Keratinocyte (primary cell): ENCODE data around the gene RPUSD4. TPM values are rescaled to one million over a fixed set of nuclear protein-coding genes. Genes with fewer than 3 reads are reported as not detected.

Source experiments
- DNase-seq: peaks from one replicate; pipeline ENCODE4 v3.0.0-alpha.2; 2011; ENCODE audit warnings: low read depth, missing footprints, low spot score
- FAIRE-seq: peaks from 2 replicates; lab custom pipeline; 2011; peaks lifted over from hg19 to GRCh38; lab: Jason Lieb, UNC
- H2AFZ ChIP-seq: 2 replicates; pipeline ENCODE4 v1.6.0; 2012; ENCODE audit warnings: low read length, control low read depth, inconsistent platforms; ENCODE audit not compliant: control insufficient read depth
- H3K27ac ChIP-seq: 2 replicates; pipeline ENCODE4 v1.5.1; 2011; ENCODE audit warnings: low read length; ENCODE audit not compliant: control insufficient read depth, insufficient read depth
- H3K27me3 ChIP-seq: 3 replicates; pipeline ENCODE4 v1.6.0; 2011; ENCODE audit warnings: low read length; ENCODE audit not compliant: control insufficient read depth, insufficient read depth; ENCODE audit errors: extremely low read depth
- H3K36me3 ChIP-seq, 2 experiments: 2 replicates in 1 of 2; 3 replicates in 1 of 2; pipeline ENCODE4 v1.5.1; 2011; ENCODE audit warnings: low read length in 2 of 2, mild to moderate bottlenecking in 1 of 2; ENCODE audit not compliant: control insufficient read depth in 2 of 2, insufficient read depth in 2 of 2; ENCODE audit errors: extremely low read depth in 1 of 2
- H3K4me1 ChIP-seq: 3 replicates; pipeline ENCODE4 v1.5.1; 2011; ENCODE audit warnings: low read length; ENCODE audit not compliant: control insufficient read depth, insufficient read depth; ENCODE audit errors: extremely low read depth
- H3K4me2 ChIP-seq: 3 replicates; pipeline ENCODE4 v1.6.0; 2011; ENCODE audit warnings: low read depth, low read length; ENCODE audit not compliant: control insufficient read depth, insufficient read depth; ENCODE audit errors: extremely low read depth
- H3K4me3 ChIP-seq, 3 experiments: fragments of 200-600 bp in 1 of 3; sonication (generic) in 1 of 3; 2 replicates in 2 of 3; 3 replicates in 1 of 3; pipeline ENCODE4 v1.5.1; 2011 to 2016; ENCODE audit warnings: low read length in 3 of 3, mild to moderate bottlenecking in 3 of 3, control low read depth in 2 of 3, inconsistent platforms in 1 of 3, low read depth in 1 of 3, mixed read lengths in 1 of 3, mixed run types in 1 of 3, moderate library complexity in 1 of 3; ENCODE audit not compliant: control insufficient read depth in 2 of 3, insufficient read depth in 2 of 3; ENCODE audit errors: extremely low read depth in 1 of 3
- H3K79me2 ChIP-seq: 2 replicates; pipeline ENCODE4 v1.6.0; 2012; ENCODE audit warnings: low read length; ENCODE audit not compliant: control insufficient read depth, insufficient read depth
- H3K9ac ChIP-seq: 3 replicates; pipeline ENCODE4 v1.6.0; 2011; ENCODE audit warnings: low read length; ENCODE audit not compliant: control insufficient read depth, insufficient read depth; ENCODE audit errors: extremely low read depth
- H3K9me1 ChIP-seq: 3 replicates; pipeline ENCODE4 v1.6.0; 2011; ENCODE audit warnings: low read length; ENCODE audit not compliant: control insufficient read depth, insufficient read depth; ENCODE audit errors: extremely low read depth
- H3K9me3 ChIP-seq: 2 replicates; pipeline ENCODE4 v1.5.1; 2012; ENCODE audit warnings: low read depth, low read length; ENCODE audit not compliant: control insufficient read depth
- H4K20me1 ChIP-seq: 3 replicates; pipeline ENCODE4 v1.6.0; 2011; ENCODE audit warnings: low read length; ENCODE audit not compliant: control insufficient read depth, insufficient read depth; ENCODE audit errors: extremely low read depth
- EZH2 ChIP-seq: IDR thresholded peaks from one replicate; pipeline ENCODE4 v1.6.1; 2012; ENCODE audit warnings: inconsistent platforms, mild to moderate bottlenecking, low read length, moderate library complexity
- dilution Hi-C: fragments of 300-500 bp; cut with MboI; formaldehyde crosslinking; loops from one replicate; pipeline ENCODE4 v1.7.0; 2020; ENCODE audit warnings: low sequenced_read_pairs; ENCODE audit not compliant: extremely low pct_ligation_motif_present
- polyA plus RNA-seq, 5 experiments: library from polyadenylated mRNA; depleted of rRNA in 3 of 5; stranded (reverse) in 3 of 5; stranded (forward) in 1 of 5; unstranded in 1 of 5; fragments of >200 nt; gene quantifications; 1 replicate in 1 of 5; 2 replicates in 3 of 5; 3 replicates in 1 of 5; pipeline versions ENCODE4 v1.2.1 to v1.2.3, GENCODE V29; 2011 to 2012; ENCODE audit warnings: missing spikeins in 2 of 5, low read depth in 1 of 5, low replicate concordance in 1 of 5
- TF ChIP-seq, protein P1 (sequence below), 3 experiments: IDR thresholded peaks in 1 of 3; conservative IDR thresholded peaks in 1 of 3; optimal IDR thresholded peaks in 1 of 3; 2 replicates in 2 of 3; 3 replicates in 1 of 3; pipeline versions ENCODE3 to v1.5.1; 2011; ENCODE audit warnings: low read length in 3 of 3, mild to moderate bottlenecking in 3 of 3, moderate library complexity in 2 of 3, control low read depth in 1 of 3, inconsistent platforms in 1 of 3; ENCODE audit not compliant: insufficient read depth in 2 of 3; ENCODE audit errors: extremely low read depth in 1 of 3

The RPUSD4 gene
- polyA plus RNA-seq, 1 donor (not counting 4 experiments of a cell fraction or from before 2014, with no cell fraction given): 23.8 TPM

DNA sequence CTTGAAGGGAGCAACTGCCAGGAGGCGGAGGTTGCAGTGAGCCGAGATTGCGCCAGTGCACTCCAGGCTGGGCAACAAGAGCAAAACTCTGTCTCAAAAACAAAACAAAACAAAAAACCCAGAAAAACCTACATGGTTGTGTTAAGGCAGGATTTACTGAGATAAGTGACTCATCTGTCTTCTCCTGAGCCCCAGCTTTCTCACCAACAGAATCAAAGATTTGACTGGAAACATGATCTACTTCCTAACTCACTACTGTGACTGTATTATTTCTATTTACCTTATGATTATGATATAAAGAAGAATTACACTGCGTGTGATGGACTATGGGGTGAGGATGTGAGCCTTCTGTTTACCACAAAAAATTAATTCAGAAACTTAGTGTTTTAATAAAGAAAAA lies 21.9 kb upstream of the RPUSD4 start:
- Histone ChIP-seq H3K9me1 (no peaks in the 10 kb centered on the region), H3K36me3 (peaks cover 0 to 5% of the 10 kb centered on the region in 2 experiments), H3K27ac (no peak overlapping the region), H3K4me3 (no peak overlapping the region), H3K27me3 (no peaks in the 10 kb centered on the region), H2AFZ (no peak overlapping the region), H4K20me1 (no peaks in the 10 kb centered on the region), H3K9me3 (no peaks in the 10 kb centered on the region), H3K79me2 (no peaks in the 10 kb centered on the region), H3K9ac (no peak overlapping the region), H3K4me2 (no peak overlapping the region), H3K4me1 (no peaks in the 10 kb centered on the region)
- dilution Hi-C loops: no loop called here
- DNase-seq: no peak
- TF ChIP-seq, protein P1, sequence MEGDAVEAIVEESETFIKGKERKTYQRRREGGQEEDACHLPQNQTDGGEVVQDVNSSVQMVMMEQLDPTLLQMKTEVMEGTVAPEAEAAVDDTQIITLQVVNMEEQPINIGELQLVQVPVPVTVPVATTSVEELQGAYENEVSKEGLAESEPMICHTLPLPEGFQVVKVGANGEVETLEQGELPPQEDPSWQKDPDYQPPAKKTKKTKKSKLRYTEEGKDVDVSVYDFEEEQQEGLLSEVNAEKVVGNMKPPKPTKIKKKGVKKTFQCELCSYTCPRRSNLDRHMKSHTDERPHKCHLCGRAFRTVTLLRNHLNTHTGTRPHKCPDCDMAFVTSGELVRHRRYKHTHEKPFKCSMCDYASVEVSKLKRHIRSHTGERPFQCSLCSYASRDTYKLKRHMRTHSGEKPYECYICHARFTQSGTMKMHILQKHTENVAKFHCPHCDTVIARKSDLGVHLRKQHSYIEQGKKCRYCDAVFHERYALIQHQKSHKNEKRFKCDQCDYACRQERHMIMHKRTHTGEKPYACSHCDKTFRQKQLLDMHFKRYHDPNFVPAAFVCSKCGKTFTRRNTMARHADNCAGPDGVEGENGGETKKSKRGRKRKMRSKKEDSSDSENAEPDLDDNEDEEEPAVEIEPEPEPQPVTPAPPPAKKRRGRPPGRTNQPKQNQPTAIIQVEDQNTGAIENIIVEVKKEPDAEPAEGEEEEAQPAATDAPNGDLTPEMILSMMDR (optimal IDR thresholded peaks at IDR 0.05 in 1 of 3, IDR thresholded peaks at IDR 0.05 in 1 of 3, conservative IDR thresholded peaks at IDR 0.05 in 1 of 3; ENCODE audit: extremely low read depth in 1 of 3, insufficient read depth in 2 of 3, low read length in 3 of 3): no peak
- TF ChIP-seq EZH2: no peak
- no peak for FAIRE-seq

DNA sequence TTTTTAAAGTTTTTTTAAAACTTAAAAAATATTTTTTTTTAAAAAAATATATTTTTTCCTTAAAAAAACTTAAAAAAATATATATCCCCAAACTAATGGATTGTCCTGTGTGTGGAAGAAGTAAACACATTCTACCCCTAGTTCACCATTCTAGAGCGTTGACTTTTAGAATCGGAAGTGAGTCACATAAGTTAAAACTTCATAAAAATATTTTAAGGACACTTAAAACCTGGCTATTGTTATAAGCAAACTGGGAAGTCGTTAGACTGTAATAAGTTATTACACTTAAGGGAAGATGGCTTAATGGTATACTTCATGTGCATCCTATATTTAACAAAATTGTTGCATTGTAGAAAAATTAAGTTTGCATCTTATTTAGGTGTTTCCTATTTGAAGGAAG lies 21.2 kb upstream of the RPUSD4 start:
- Histone ChIP-seq H3K79me2 (no peaks in the 10 kb centered on the region), H3K36me3 (peaks cover 0 to 5% of the 10 kb centered on the region in 2 experiments), H4K20me1 (no peaks in the 10 kb centered on the region), H3K4me1 (no peaks in the 10 kb centered on the region), H3K9ac (no peak overlapping the region), H3K4me3 (no peak overlapping the region), H3K4me2 (no peak overlapping the region), H2AFZ (no peak overlapping the region), H3K27ac (no peak overlapping the region), H3K9me3 (no peaks in the 10 kb centered on the region), H3K27me3 (no peaks in the 10 kb centered on the region), H3K9me1 (no peaks in the 10 kb centered on the region)
- no peak for TF ChIP-seq EZH2
- TF ChIP-seq, protein P1 (optimal IDR thresholded peaks at IDR 0.05 in 1 of 3, IDR thresholded peaks at IDR 0.05 in 1 of 3, conservative IDR thresholded peaks at IDR 0.05 in 1 of 3; ENCODE audit: extremely low read depth in 1 of 3, insufficient read depth in 2 of 3, low read length in 3 of 3): no peak
- DNase-seq: no peak
- dilution Hi-C loops: no loop called here
- FAIRE-seq: no peak
